ENCODE results near the gene DUSP15.
"Not testable (repeated sequence)": the region's sequence is repeated elsewhere in the genome, so short reads cannot be mapped to it uniquely, and the experiment has no call there.

Gene DUSP15

GRCh38 chr20:31869942-31870725, at the start of gene DUSP15, which contains the start of gene TTLL9:
Gene DUSP15 (minus strand): TSS chr20:31870527. CDS start chr20:31870337, 190 bp downstream.
Gene TTLL9 (plus strand): TSS chr20:31870634. CDS start chr20:31871127, 493 bp downstream.
- intact Hi-C loops (cut with micrococcal nuclease) = no loop called here
- Mint-ChIP-seq H3K27me3 (peaks cover 53% of the 10 kb centered on the region), H3K4me3 (peak within 1 kb of the TSS; percentile 78), H3K27ac (peak within 1 kb of the TSS; percentile 54), H3K36me3 (ENCODE audit: low read depth) (peaks cover 5% of the 10 kb centered on the region), H3K9me3 (no peaks in the 10 kb centered on the region), H3K4me1 (ENCODE audit: low read depth) (peaks cover 23% of the 10 kb centered on the region)

- intact Hi-C loops (cut with micrococcal nuclease) = no loop called here
- Mint-ChIP-seq H3K9me3 (peaks cover 6% of the 10 kb centered on the region), H3K27me3 (peaks cover 23% of the 10 kb centered on the region), H3K4me3 (no peak overlapping the region), H3K36me3 (ENCODE audit: low read depth) (no peaks in the 10 kb centered on the region), H3K27ac (no peak overlapping the region), H3K4me1 (ENCODE audit: low read depth) (peaks cover 29% of the 10 kb centered on the region)
Observed at GRCh38 chr20:31919410-31920155, 49.3 kb upstream of the DUSP15 start.

- peaks cover 6% of the 10 kb centered on the region for H3K9me3 Mint-ChIP-seq
- no peak overlapping the region for H3K4me3 Mint-ChIP-seq
- intact Hi-C loops (cut with micrococcal nuclease) = no loop called here
Observed at GRCh38 chr20:31918466-31919105, 48.3 kb upstream of the DUSP15 start.

GRCh38 chr20:31917962-31918412, 47.7 kb upstream of the DUSP15 start:
- Mint-ChIP-seq H3K4me3 (peak overlapping the region; percentile 45), H3K4me1 (ENCODE audit: low read depth) (peaks cover 17% of the 10 kb centered on the region), H3K27ac (peak overlapping the region; percentile 79), H3K27me3 (peaks cover 16% of the 10 kb centered on the region)
- intact Hi-C loops (cut with micrococcal nuclease); H3K36me3 Mint-ChIP-seq (ENCODE audit: low read depth); H3K9me3 Mint-ChIP-seq: not testable (repeated sequence)

More at GRCh38 chr20:31918466-31919105, 48.3 kb upstream of the DUSP15 start:
- Mint-ChIP-seq H3K27ac (peak overlapping the region; percentile 26), H3K4me1 (ENCODE audit: low read depth) (peaks cover 19% of the 10 kb centered on the region), H3K27me3 (peaks cover 16% of the 10 kb centered on the region), H3K36me3 (ENCODE audit: low read depth) (no peaks in the 10 kb centered on the region)

- Mint-ChIP-seq H3K27ac (no peak overlapping the region), H3K9me3 (peaks cover 6% of the 10 kb centered on the region), H3K27me3 (peaks cover 16% of the 10 kb centered on the region), H3K4me3 (no peak overlapping the region), H3K36me3 (ENCODE audit: low read depth) (no peaks in the 10 kb centered on the region), H3K4me1 (ENCODE audit: low read depth) (peaks cover 17% of the 10 kb centered on the region)
- intact Hi-C loops (cut with micrococcal nuclease) = no loop called here
Observed at GRCh38 chr20:31916708-31917107, 46.4 kb upstream of the DUSP15 start.

GRCh38 chr20:31915491-31916280, 45.4 kb upstream of the DUSP15 start:
- Mint-ChIP-seq H3K27ac (no peak overlapping the region), H3K4me1 (ENCODE audit: low read depth) (peaks cover 17% of the 10 kb centered on the region), H3K27me3 (peaks cover 15% of the 10 kb centered on the region), H3K36me3 (ENCODE audit: low read depth) (no peaks in the 10 kb centered on the region), H3K9me3 (peaks cover 6% of the 10 kb centered on the region), H3K4me3 (no peak overlapping the region)
- intact Hi-C loops (cut with micrococcal nuclease) = no loop called here

GRCh38 chr20:31914170-31914569, 43.8 kb upstream of the DUSP15 start:
- Mint-ChIP-seq H3K27ac (no peak overlapping the region), H3K4me1 (ENCODE audit: low read depth) (peaks cover 17% of the 10 kb centered on the region), H3K36me3 (ENCODE audit: low read depth) (no peaks in the 10 kb centered on the region), H3K9me3 (peaks cover 6% of the 10 kb centered on the region), H3K4me3 (no peak overlapping the region), H3K27me3 (peaks cover 9% of the 10 kb centered on the region)
- intact Hi-C loops (cut with micrococcal nuclease) = no loop called here

GRCh38 chr20:31913431-31914157, 43.3 kb upstream of the DUSP15 start:
- Mint-ChIP-seq H3K36me3 (ENCODE audit: low read depth) (no peaks in the 10 kb centered on the region), H3K27ac (no peak overlapping the region), H3K27me3 (peaks cover 6% of the 10 kb centered on the region), H3K4me1 (ENCODE audit: low read depth) (peaks cover 11% of the 10 kb centered on the region), H3K4me3 (no peak overlapping the region), H3K9me3 (peaks cover 6% of the 10 kb centered on the region)
- intact Hi-C loops (cut with micrococcal nuclease) = no loop called here

GRCh38 chr20:31910071-31910803, 39.9 kb upstream of the DUSP15 start:
- Mint-ChIP-seq H3K27me3 (no peaks in the 10 kb centered on the region), H3K4me3 (no peak overlapping the region)
- intact Hi-C loops (cut with micrococcal nuclease) = no loop called here

GRCh38 chr20:31909253-31910070, 39.1 kb upstream of the DUSP15 start:
- no peaks in the 10 kb centered on the region for H3K4me1 Mint-ChIP-seq (ENCODE audit: low read depth)
- H3K9me3 Mint-ChIP-seq = no peaks in the 10 kb centered on the region
- H3K36me3 Mint-ChIP-seq (ENCODE audit: low read depth) = no peaks in the 10 kb centered on the region
- intact Hi-C loops (cut with micrococcal nuclease) = no loop called here
- no peaks in the 10 kb centered on the region for H3K27me3 Mint-ChIP-seq
- H3K4me3 Mint-ChIP-seq = no peak overlapping the region
- H3K27ac Mint-ChIP-seq = no peak overlapping the region

More at GRCh38 chr20:31910071-31910803, 39.9 kb upstream of the DUSP15 start:
- Mint-ChIP-seq H3K27ac (no peak overlapping the region), H3K36me3 (ENCODE audit: low read depth) (no peaks in the 10 kb centered on the region), H3K4me1 (ENCODE audit: low read depth) (no peaks in the 10 kb centered on the region), H3K9me3 (no peaks in the 10 kb centered on the region)

- intact Hi-C loops (cut with micrococcal nuclease) = no loop called here
- Mint-ChIP-seq H3K27ac (no peak overlapping the region), H3K27me3 (no peaks in the 10 kb centered on the region), H3K4me1 (ENCODE audit: low read depth) (no peaks in the 10 kb centered on the region), H3K36me3 (ENCODE audit: low read depth) (no peaks in the 10 kb centered on the region), H3K4me3 (no peak overlapping the region), H3K9me3 (no peaks in the 10 kb centered on the region)
Observed at GRCh38 chr20:31908424-31908823, 38.1 kb upstream of the DUSP15 start.

- Mint-ChIP-seq H3K4me1 (ENCODE audit: low read depth) (no peaks in the 10 kb centered on the region), H3K36me3 (ENCODE audit: low read depth) (no peaks in the 10 kb centered on the region), H3K9me3 (no peaks in the 10 kb centered on the region), H3K4me3 (no peak overlapping the region), H3K27ac (no peak overlapping the region), H3K27me3 (no peaks in the 10 kb centered on the region)
- intact Hi-C loops (cut with micrococcal nuclease) = no loop called here
Observed at GRCh38 chr20:31908016-31908415, 37.7 kb upstream of the DUSP15 start.

All from dendritic cell treated with granulocyte-macrophage colony-stimulating factor and Interleukin-4, amounts not matched to agents 40 ng/mL and 50 ng/mL, for 4 days (primary cell).